ENCODE data around the gene CPEB2.

The CPEB2 gene

GRCh38 chr4:15001248-15001868 lies 923 bp upstream of the CPEB2 start:
- DNase-seq (ENCODE audit: extremely low spot score) = peak; percentile 47
- ChIA-PET CTCF (interaction anchor here (0.7 to 2.1 kb wide), 7 partner anchors 9 to 1344 kb away, joined by 3 to 8 read pairs (median 3); no protein-coding TSS in a partner anchor), POLR2A (interaction anchor here (0.8 kb wide), 1 partner anchor 145 kb away, joined by 3 read pairs; no protein-coding TSS in a partner anchor)
- TF ChIP-seq CTCF (IDR thresholded peaks at IDR 0.05; ENCODE audit: control extremely low read depth, extremely low read depth, low read depth, missing control alignments) = no peak

GRCh38 chr4:15002659-15003400 lies 549 bp downstream of the CPEB2 start:
- CTCF ChIA-PET = interaction anchor here (1.2 to 1.6 kb wide), 2 partner anchors 13 to 25 kb away, joined by 3 to 7 read pairs; no protein-coding TSS in a partner anchor
- no peak for TF ChIP-seq CTCF (IDR thresholded peaks at IDR 0.05; ENCODE audit: control extremely low read depth, extremely low read depth, low read depth, missing control alignments)
- POLR2A ChIA-PET = interaction anchor here (0.5 kb wide), 1 partner anchor 158 kb away, joined by 8 read pairs; no protein-coding TSS in a partner anchor
- peak; percentile 72 for DNase-seq (ENCODE audit: extremely low spot score)

GRCh38 chr4:15003401-15003890 lies 1.2 kb downstream of the CPEB2 start:
- TF ChIP-seq CTCF (IDR thresholded peaks at IDR 0.05; ENCODE audit: control extremely low read depth, extremely low read depth, low read depth, missing control alignments) = no peak
- DNase-seq (ENCODE audit: extremely low spot score) = peak; percentile 54
- ChIA-PET POLR2A (no interaction called here), CTCF (interaction anchor here (0.8 to 1.6 kb wide), 3 partner anchors 8 to 25 kb away, joined by 3 to 7 read pairs (median 3); no protein-coding TSS in a partner anchor)

GRCh38 chr4:15003891-15004738 lies 1.8 kb downstream of the CPEB2 start:
- no peak for TF ChIP-seq CTCF (IDR thresholded peaks at IDR 0.05; ENCODE audit: control extremely low read depth, extremely low read depth, low read depth, missing control alignments)
- ChIA-PET CTCF (interaction anchor here (0.8 to 1.6 kb wide), 2 partner anchors 9 to 11 kb away, joined by 3 to 7 read pairs; no protein-coding TSS in a partner anchor), POLR2A (no interaction called here)
- peak; percentile 30 for DNase-seq (ENCODE audit: extremely low spot score)

GRCh38 chr4:15004739-15005301 lies 2.5 kb downstream of the CPEB2 start:
- DNase-seq (ENCODE audit: extremely low spot score) = peak; percentile 43

More at GRCh38 chr4:15004739-15005301, 2.5 kb downstream of the CPEB2 start:
- CTCF ChIA-PET = no interaction called here
- POLR2A ChIA-PET = no interaction called here
- TF ChIP-seq CTCF (IDR thresholded peaks at IDR 0.05; ENCODE audit: control extremely low read depth, extremely low read depth, low read depth, missing control alignments) = no peak
